ENCODE measurements around the gene COPS6.

COPS6 gene

DNA sequence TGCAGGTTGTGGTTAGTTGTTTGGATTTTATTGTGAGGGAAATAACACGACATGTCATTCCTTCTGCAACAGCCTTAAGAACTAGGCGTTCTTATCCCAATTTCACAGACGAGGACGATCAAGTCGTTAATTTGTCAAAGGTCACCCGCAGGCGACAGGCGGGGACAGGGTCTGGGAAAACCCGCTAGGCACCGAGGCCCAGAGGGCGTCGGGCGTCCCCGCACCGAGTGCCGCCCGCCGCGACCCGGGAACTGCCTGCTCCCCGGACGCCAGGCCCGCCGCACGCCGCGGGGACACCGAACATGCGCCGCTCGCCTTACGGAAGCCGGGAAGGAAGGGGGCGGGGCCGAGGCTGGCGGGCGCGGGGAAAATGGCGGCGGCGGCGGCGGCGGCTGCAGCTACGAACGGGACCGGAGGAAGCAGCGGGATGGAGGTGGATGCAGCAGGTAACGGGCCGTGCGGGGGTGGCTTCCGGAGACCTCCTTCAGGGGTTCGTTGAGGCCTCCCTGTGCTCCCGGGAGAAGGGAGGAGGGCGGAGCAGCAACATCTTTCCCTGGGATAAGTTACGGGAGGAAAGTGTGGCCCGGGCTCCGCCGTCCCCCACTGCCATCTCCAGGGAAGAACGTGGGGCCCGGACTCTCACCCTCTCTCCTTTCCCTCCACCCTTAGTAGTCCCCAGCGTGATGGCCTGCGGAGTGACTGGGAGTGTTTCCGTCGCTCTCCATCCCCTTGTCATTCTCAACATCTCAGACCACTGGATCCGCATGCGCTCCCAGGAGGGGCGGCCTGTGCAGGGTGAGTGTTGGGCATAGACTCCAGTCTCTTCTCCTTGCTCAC lies at the start of gene COPS6:
COPS6 (plus strand) TSS at position 349 of the 837 bp plus-strand sequence; CDS start at position 371, 22 bp downstream.
- peak; percentile 7 to 74 for DNase-seq

- DNase-seq, result no peak
Measured at GRCh38 chr7:100040575-100040974, 48.2 kb upstream of the COPS6 start.

- peak in 1 of 2 donors; percentile 66 for DNase-seq
Measured at GRCh38 chr7:100044718-100045117, 44.1 kb upstream of the COPS6 start.

- DNase-seq, result no peak
Measured at GRCh38 chr7:100048680-100049079, 40.1 kb upstream of the COPS6 start.

DNA sequence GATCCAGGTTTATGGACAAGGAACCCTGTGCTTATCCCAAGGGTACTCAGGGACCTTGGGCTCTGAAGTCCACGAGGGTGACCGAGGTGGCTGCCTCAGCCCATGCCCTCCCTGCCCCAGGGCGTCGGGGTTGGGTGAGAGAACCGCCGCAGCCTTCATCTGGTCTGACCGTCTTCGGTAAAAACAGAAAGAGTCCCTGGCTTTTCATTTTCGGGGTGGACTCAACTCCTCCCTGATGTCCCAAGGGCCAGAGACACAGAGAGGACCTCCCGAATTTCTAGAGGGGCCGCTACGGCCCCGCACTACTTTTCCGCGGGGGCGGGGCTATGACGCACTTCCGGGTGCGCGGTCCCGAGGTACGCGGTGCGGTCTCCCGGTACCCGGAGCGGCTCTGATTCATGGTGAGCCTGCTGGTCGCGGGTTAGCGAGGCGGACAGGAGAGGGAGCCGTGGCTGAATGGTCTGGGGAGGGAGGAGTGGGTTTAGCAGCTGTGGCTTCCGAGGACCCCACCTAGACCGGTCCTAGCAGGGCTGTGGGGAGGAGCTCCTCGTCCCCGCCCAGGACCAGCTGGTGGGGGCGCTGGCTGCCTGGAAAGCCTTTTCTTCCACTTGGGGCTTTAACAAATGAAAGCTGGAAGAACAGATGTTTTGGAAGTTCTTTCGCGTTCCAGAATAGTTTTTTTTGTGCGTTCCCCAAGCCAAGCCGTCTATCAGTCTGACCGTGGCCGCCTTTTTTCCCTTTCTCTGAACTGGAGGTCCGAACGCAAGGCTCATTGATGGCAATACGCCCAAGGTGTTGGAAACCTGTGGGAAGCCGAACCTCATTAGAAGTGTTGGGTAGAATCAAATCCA lies 39.1 kb upstream of the COPS6 start, which contains the start of gene ZSCAN21:
ZSCAN21 (plus strand) TSS at position 334 of the 851 bp plus-strand sequence. CDS start 7,233 bp downstream, outside the sequence.
- peak; percentile 54 to 73 for DNase-seq

DNA sequence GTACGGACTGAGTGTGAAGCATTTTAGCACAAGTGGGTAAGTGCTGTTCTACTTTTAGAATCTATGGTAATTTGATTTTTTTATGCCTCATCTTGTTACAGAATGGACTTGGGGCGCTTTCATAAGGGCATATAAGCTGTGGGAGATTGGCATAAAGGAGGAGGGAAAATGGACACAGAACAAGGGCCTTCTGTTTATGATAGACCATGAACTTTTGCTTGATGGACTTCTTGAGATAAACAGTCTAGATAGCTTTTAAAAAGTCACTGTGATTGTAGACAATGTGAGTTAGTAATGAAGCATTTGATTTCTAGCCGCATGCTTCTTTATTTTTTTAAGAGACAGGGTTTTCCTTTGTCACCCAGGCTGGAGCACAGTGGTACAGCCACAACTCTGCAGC lies 37.2 kb upstream of the COPS6 start:
- DNase-seq, result no peak

- DNase-seq, result peak in 1 of 2 donors; percentile 70
Measured at GRCh38 chr7:100053215-100053614, 35.6 kb upstream of the COPS6 start.

DNA sequence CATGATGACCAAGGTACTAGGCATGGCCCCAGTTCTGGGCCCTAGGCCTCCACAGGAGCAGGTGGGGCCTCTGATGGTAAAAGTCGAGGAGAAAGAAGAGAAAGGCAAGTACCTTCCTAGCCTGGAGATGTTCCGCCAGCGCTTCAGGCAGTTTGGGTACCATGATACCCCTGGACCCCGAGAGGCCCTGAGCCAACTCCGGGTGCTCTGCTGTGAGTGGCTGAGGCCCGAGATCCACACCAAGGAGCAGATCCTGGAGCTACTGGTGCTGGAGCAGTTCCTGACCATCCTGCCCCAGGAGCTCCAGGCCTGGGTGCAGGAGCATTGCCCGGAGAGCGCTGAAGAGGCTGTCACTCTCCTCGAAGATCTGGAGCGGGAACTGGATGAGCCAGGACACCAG lies 31.8 kb upstream of the COPS6 start:
- no peak for DNase-seq

GRCh38 chr7:100059251-100059739 lies 29.5 kb upstream of the COPS6 start:
- no peak for DNase-seq

DNA sequence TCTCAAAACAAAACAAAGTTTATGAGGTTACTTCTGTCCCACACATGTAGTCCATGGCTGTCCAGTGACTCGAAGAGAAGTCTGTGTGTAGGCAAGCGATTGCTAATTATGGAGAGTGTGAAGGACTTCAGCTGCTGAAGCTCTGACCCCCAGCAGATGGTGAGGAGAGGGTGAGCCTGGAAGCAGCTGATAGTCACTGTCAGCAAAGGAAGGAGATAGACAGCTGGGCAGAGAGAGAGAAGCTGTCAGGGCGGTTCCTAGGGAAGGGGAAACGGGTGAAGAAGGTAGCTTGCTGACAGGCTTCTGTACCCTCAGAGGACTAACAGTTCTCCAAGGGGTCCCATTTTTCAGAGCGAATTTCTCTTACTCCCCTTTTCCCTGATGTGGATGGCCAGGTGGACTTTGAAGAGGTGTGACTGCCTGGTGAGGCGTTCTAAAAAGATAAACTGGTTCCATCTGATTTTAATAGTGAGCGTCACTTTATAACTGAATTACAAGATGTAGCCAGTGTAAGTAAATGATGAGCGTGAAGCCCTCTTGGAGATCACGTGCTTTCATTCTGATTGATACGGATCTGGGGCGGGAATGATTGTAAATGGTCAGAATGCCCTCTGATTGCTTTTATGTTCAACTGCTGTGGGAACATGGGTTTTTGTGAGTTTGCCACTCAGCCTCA lies 27.1 kb upstream of the COPS6 start:
- DNase-seq, result no peak

- DNase-seq, result no peak
Measured at GRCh38 chr7:100063376-100063775, 25.4 kb upstream of the COPS6 start.

DNA sequence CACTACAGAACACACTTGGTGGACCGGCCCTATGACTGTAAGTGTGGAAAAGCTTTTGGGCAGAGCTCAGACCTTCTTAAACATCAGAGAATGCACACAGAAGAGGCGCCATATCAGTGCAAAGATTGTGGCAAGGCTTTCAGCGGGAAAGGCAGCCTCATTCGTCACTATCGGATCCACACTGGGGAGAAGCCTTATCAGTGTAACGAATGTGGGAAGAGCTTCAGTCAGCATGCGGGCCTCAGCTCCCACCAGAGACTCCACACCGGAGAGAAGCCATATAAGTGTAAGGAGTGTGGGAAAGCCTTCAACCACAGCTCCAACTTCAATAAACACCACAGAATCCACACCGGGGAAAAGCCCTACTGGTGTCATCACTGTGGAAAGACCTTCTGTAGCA lies 24.6 kb upstream of the COPS6 start:
- DNase-seq, result no peak

DNA sequence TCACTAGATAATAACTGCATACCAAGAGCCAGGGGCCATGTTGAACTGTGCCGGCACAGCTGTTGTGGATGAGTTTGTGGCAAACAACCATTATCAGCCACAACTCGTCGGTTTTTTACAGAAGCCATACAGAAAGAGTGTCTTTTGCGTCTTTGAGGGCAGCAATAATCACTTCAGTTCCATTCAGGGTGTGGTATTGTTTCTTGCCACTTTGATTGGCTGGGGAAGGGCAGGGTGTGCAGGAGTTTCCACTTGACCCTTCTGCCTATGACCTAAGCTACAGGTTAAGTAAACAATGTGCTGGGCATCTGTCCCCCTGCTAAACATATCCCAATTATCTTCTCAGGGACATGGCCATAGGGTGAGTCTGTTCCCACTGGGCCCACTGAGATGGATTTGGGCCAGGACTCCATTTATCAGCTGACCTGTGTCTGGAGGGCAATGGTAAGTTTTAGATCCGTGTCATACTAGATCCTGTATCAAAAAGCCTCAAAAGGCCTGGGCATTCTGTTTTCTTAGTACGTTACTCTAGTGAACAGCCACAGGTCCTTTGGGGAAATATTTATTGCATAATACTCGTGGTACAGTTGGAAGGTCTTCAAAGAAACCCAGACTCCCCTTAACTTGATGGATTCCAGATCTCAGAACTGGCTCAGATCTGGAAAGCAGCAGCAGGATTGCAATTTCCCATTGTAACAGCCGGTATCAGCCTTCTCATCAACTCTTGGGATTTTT lies 23.1 kb upstream of the COPS6 start:
- DNase-seq, result no peak

GRCh38 chr7:100066953-100067352 lies 21.8 kb upstream of the COPS6 start:
- DNase-seq, result no peak

GRCh38 chr7:100069991-100070390 lies 18.8 kb upstream of the COPS6 start:
- no peak for DNase-seq

- DNase-seq, result no peak
Measured at GRCh38 chr7:100071018-100071723, 17.6 kb upstream of the COPS6 start.

GRCh38 chr7:100072462-100072861 lies 16.3 kb upstream of the COPS6 start:
- DNase-seq, result no peak

- DNase-seq, result no peak
Measured at GRCh38 chr7:100074841-100075240, 13.9 kb upstream of the COPS6 start.

DNA sequence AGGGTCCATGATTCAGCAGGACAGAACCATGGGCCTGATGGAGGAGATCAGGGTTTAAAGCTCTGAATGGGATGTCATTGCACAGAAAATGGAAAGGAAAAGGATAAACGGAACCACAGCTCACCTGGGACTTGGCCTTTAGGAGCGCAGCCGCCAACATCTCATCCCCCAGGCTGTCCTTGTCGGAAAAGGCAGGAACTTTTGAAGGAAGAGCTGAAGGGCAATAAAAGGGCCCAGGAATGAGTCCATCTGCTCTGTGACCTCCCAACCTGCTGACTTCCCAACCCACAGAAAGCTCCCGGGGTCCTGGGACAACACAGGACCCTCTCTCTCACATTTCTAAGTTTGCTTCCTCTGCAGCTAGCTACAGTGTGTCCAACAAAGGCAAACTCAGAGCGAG lies 13.4 kb upstream of the COPS6 start:
- no peak for DNase-seq

DNA sequence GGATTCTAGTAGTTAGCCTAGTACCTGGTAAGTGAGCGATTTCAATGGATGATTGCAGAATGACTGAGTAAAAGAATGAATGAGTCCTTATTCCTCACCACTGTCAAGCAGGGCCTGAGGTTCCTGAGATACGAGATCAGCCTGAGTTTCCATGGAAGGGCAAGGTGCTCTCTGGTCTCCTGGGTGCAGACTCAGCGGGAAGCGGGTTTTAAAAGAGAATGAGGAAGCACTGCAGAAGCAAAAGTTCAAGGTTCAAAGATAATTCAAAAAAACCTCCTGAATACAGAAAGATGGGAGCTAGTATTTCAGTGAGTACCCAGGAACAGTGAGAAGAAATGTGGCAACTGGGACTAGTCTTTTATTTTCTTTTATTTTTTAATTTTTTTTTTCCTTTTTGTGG lies 11.6 kb upstream of the COPS6 start:
- DNase-seq, result no peak

DNA sequence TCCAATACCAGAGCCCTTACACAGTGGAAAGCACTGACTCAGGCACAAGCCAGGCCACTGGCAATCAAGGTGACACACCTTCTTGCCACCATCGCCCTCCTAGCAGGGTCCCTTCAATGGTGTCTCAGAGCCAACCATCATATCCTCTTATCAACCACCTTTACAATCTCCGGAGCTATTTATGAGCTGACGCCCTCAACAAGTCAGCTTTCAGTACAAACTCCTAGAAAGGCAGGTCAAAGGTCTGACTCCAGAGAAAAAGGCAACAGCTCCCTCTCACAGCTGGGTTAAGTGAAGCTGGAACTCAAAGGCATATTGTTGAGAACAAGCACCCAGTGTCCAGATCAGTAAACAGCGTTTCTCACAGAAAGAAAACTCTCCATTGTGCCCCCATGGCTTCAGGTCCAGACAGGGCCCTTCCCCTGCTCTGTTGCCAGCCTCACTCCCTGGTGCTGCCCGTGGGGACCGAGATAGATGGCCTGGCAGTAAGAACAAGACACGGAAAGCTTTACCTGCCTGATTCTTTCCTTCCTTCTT lies 9.7 kb upstream of the COPS6 start:
- DNase-seq, result no peak

Measured in bone marrow (tissue), 2 donors.